Effector memory CD4-positive, alpha-beta T cell (primary cell): ENCODE data around the gene BZW1.

Source experiments
- DNase-seq, 3 donors: peaks; one replicate each; pipeline ENCODE4 v3.0.0-alpha.2; 2020
- H3K27ac ChIP-seq: 2 replicates; pipeline ENCODE4 v1.7.0; 2013; ENCODE audit warnings: mild to moderate bottlenecking, low read length, moderate library complexity; ENCODE audit not compliant: insufficient read depth, poor library complexity, severe bottlenecking
- H3K27me3 ChIP-seq: replicated peaks from 2 replicates; pipeline ENCODE4 v1.7.0; 2013; ENCODE audit warnings: mild to moderate bottlenecking, low read length; ENCODE audit not compliant: insufficient read depth, control insufficient read depth, poor library complexity, severe bottlenecking
- H3K36me3 ChIP-seq: 2 replicates; pipeline ENCODE4 v1.7.0; 2013; ENCODE audit warnings: mild to moderate bottlenecking, low read length, moderate library complexity; ENCODE audit not compliant: control insufficient read depth, insufficient read depth
- H3K4me1 ChIP-seq: 2 replicates; pipeline ENCODE4 v1.7.0; 2013; ENCODE audit warnings: low read length, mild to moderate bottlenecking; ENCODE audit not compliant: control insufficient read depth, insufficient read depth, poor library complexity, severe bottlenecking
- H3K4me3 ChIP-seq: 2 replicates; pipeline ENCODE4 v1.7.0; 2013; ENCODE audit warnings: low read length, low read depth, mild to moderate bottlenecking; ENCODE audit not compliant: insufficient read depth, poor library complexity, severe bottlenecking
- H3K9me3 ChIP-seq: 2 replicates; pipeline ENCODE4 v1.7.0; 2013; ENCODE audit warnings: mild to moderate bottlenecking, low read length, moderate library complexity; ENCODE audit not compliant: control insufficient read depth
- total RNA-seq, 3 donors: gene quantifications; one replicate each; lab custom pipeline; 2026; lab: John Stamatoyannopoulos, UW

Gene BZW1
- 215 to 249 (median 224) reads per million in 3 donors for total RNA-seq

GRCh38 chr2:200811333-200812121 is at the start of gene BZW1:
BZW1 (plus strand) TSS chr2:200811910; CDS start chr2:200813218, 1,308 bp downstream.
- Histone ChIP-seq H3K36me3 (peaks cover 32% of the 10 kb centered on the region), H3K9me3 (no peaks in the 10 kb centered on the region), H3K27ac (peak within 1 kb of the TSS; percentile 97), H3K4me3 (peak within 1 kb of the TSS; percentile 88), H3K4me1 (peaks cover 27% of the 10 kb centered on the region), H3K27me3 (no peaks in the 10 kb centered on the region)
- peak; percentile 95 to 97 (median 95) for DNase-seq

GRCh38 chr2:200762127-200762526 is 49.6 kb upstream of the BZW1 start:
- Histone ChIP-seq H3K9me3 (no peaks in the 10 kb centered on the region), H3K27ac (no peak overlapping the region), H3K4me3 (no peak overlapping the region), H3K4me1 (no peaks in the 10 kb centered on the region), H3K27me3 (no peaks in the 10 kb centered on the region), H3K36me3 (no peaks in the 10 kb centered on the region)
- no peak for DNase-seq

- DNase-seq = no peak
- H3K4me1 ChIP-seq = no peaks in the 10 kb centered on the region
- H3K9me3 ChIP-seq = no peaks in the 10 kb centered on the region
- H3K36me3 ChIP-seq = no peaks in the 10 kb centered on the region
- no peak overlapping the region for H3K4me3 ChIP-seq
- H3K27me3 ChIP-seq = no peaks in the 10 kb centered on the region
- no peak overlapping the region for H3K27ac ChIP-seq
Observed at GRCh38 chr2:200763422-200763821, 48.3 kb upstream of the BZW1 start.

GRCh38 chr2:200765139-200765951 is 46.4 kb upstream of the BZW1 start:
- H3K27ac ChIP-seq = no peak overlapping the region
- no peaks in the 10 kb centered on the region for H3K4me1 ChIP-seq

GRCh38 chr2:200765995-200766660 is 45.6 kb upstream of the BZW1 start:
- H3K4me3 ChIP-seq = no peak overlapping the region
- H3K9me3 ChIP-seq = no peaks in the 10 kb centered on the region
- no peaks in the 10 kb centered on the region for H3K4me1 ChIP-seq
- H3K27me3 ChIP-seq = no peaks in the 10 kb centered on the region
- H3K36me3 ChIP-seq = no peaks in the 10 kb centered on the region
- no peak for DNase-seq
- H3K27ac ChIP-seq = no peak overlapping the region

More at GRCh38 chr2:200765139-200765951, 46.4 kb upstream of the BZW1 start:
- no peak for DNase-seq
- Histone ChIP-seq H3K36me3 (no peaks in the 10 kb centered on the region), H3K9me3 (no peaks in the 10 kb centered on the region), H3K4me3 (no peak overlapping the region), H3K27me3 (no peaks in the 10 kb centered on the region)

- DNase-seq = no peak
- Histone ChIP-seq H3K27ac (no peak overlapping the region), H3K27me3 (no peaks in the 10 kb centered on the region), H3K9me3 (no peaks in the 10 kb centered on the region), H3K36me3 (no peaks in the 10 kb centered on the region), H3K4me3 (no peak overlapping the region), H3K4me1 (no peaks in the 10 kb centered on the region)
Observed at GRCh38 chr2:200767111-200767885, 44.4 kb upstream of the BZW1 start.

GRCh38 chr2:200770847-200771246 is 40.9 kb upstream of the BZW1 start:
- Histone ChIP-seq H3K27ac (no peak overlapping the region), H3K27me3 (no peaks in the 10 kb centered on the region), H3K4me3 (no peak overlapping the region), H3K9me3 (no peaks in the 10 kb centered on the region), H3K36me3 (no peaks in the 10 kb centered on the region), H3K4me1 (no peaks in the 10 kb centered on the region)
- no peak for DNase-seq

GRCh38 chr2:200772620-200773019 is 39.1 kb upstream of the BZW1 start:
- no peaks in the 10 kb centered on the region for H3K9me3 ChIP-seq
- DNase-seq = no peak
- H3K36me3 ChIP-seq = no peaks in the 10 kb centered on the region
- no peak overlapping the region for H3K27ac ChIP-seq
- H3K4me3 ChIP-seq = no peak overlapping the region
- no peaks in the 10 kb centered on the region for H3K4me1 ChIP-seq
- no peaks in the 10 kb centered on the region for H3K27me3 ChIP-seq

GRCh38 chr2:200773083-200773482 is 38.6 kb upstream of the BZW1 start:
- Histone ChIP-seq H3K27ac (no peak overlapping the region), H3K27me3 (no peaks in the 10 kb centered on the region), H3K36me3 (no peaks in the 10 kb centered on the region), H3K4me1 (no peaks in the 10 kb centered on the region), H3K9me3 (no peaks in the 10 kb centered on the region), H3K4me3 (no peak overlapping the region)
- DNase-seq = no peak
